ENCODE data around the gene ZNF782.

GRCh38 chr9:96874947-96875460 lies 20.7 kb upstream of the ZNF782 start:
- TF ChIP-seq, protein P1, sequence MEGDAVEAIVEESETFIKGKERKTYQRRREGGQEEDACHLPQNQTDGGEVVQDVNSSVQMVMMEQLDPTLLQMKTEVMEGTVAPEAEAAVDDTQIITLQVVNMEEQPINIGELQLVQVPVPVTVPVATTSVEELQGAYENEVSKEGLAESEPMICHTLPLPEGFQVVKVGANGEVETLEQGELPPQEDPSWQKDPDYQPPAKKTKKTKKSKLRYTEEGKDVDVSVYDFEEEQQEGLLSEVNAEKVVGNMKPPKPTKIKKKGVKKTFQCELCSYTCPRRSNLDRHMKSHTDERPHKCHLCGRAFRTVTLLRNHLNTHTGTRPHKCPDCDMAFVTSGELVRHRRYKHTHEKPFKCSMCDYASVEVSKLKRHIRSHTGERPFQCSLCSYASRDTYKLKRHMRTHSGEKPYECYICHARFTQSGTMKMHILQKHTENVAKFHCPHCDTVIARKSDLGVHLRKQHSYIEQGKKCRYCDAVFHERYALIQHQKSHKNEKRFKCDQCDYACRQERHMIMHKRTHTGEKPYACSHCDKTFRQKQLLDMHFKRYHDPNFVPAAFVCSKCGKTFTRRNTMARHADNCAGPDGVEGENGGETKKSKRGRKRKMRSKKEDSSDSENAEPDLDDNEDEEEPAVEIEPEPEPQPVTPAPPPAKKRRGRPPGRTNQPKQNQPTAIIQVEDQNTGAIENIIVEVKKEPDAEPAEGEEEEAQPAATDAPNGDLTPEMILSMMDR (IDR thresholded peaks at IDR 0.05), result no peak
- TF ChIP-seq POLR2A (IDR thresholded peaks at IDR 0.05) (no peak), EP300 (IDR thresholded peaks at IDR 0.05) (no peak)
